Limb (tissue), 2 donors: ENCODE data around the gene PSPH.

Source experiments
- DNase-seq, 2 donors: peaks; one replicate each; pipeline ENCODE4 v3.0.0-alpha.2; 2016; ENCODE audit errors: extremely low spot score in 2 of 2

Gene PSPH

DNA sequence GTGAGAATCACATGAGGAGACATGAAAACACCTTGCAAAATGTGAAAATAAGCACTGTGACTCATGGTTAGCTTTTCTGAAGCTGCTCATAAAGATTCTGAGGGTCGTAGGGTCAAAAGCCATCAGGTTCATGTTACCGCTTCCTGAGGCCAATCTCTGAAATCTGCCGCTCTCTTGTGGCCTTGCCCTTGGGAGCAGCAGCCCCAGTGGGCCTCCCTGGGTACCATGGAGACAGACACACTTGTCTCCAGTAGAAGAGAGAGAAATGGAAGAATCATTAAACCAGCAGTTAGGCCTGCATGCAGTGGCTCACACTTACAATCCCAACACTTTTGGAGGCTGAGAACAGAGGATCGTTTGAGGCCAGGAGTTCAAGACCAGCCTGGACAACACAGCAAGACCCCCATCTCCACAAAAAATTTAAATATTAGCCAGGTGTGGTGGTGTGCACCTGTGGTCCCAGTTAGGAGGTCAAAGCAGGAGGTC lies 44.0 kb downstream of the PSPH start:
- no peak for DNase-seq

DNA sequence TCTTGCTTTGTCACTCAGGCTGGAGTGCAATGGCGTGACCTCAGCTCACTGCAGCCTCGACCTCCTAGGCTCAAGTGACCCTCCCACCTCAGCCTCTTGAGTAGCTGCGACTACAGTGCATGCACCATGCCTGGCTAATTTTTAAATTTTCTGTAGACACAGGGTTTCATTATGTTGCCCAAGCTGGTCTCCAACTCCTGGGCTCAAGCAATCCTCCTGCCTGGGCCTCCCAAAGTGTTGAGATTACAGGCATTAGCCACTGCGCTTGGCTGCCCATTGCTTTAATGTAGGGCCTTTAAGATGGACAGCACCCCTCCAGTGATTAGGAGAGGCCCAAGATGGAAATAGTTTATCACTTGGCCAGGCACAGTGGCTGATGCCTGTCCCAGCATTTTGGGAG lies 47.5 kb downstream of the PSPH start:
- DNase-seq = no peak

DNA sequence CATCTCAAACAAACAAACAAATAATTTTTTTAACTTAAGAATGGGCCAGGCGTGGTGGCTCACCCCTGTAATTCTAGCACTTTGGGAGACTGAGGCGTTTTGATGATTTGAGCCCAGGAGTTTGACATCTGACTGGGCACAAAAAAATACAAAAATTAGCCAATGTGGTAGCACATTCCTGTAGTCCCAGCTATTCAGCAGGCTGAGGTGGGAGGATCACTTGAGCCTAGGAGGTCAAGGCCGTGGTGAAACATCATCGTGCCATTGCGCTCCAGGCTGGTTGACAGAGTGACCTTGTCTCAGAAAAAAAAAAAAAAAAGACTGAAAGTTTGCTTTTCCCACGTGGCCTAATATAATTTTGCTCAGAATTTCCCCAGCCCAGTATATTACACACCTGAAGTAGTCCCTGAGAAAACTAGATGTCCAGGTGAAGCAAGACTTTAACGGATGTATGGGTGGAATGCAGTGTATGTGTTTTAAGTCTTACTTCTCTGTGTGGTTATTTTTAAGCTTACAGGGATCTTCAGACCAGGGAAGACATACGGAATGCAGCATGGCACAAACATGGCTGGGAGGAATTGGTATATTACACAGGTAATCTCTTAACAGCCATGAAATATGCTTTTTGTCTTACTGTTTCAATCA lies 54.3 kb downstream of the PSPH start:
- no peak for DNase-seq

DNA sequence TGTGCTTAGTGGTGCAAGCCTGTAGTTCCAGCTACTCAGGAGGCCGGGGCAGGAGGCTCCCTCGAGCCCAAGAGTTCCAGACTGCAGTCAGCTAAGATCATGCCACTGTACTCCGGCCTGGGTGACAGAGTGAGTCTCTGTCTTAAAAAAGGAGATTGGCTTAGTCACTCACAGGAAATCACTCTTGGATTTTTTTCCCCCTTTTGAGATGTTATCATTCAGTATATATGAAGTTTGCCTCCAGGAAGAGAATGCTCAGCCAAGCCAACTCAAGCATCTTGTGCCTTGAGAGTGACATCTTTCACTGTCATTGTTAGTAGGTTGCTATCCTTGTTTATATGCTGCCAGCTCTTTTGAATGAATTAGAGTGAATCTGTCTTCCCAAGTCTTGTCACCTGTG lies 58.9 kb downstream of the PSPH start:
- no peak for DNase-seq

DNA sequence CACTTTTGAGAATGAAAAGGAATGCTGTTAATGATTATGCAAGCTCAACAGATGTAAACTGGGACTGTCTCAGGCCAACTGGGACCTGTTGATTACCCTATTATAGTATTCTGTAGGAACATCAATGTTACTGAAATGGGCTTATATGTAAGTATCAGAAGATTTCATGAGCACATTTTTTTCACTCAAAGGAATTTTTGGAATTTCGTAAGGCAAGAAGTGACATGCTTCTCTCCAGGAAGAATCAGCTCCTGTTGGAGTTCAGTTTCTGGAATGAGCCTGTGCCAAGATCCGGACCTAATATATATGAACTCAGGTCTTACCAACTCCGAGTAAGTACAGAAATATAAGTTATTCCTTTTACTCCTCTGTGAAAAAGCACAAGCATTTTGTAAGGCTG lies 67.7 kb downstream of the PSPH start:
- DNase-seq = no peak

DNA sequence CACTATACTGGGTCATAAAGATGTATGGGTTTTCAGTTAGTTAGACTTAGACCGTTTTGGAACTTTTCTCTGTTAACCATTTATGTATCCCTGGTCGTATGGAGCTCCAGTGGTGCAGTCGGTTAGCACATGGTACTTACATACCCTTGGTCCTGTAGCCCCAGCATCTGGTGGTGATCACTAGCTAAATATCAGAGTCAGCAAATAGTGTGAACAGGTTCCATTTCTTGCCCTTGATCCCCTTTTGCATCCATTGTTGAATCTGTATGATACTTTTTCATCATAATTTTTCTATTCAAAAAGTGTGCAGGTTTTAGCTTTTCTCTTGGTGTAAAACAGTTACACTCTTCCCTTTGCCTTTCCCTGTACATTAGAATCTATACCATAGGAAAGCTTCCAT lies 71.0 kb downstream of the PSPH start:
- no peak for DNase-seq

DNA sequence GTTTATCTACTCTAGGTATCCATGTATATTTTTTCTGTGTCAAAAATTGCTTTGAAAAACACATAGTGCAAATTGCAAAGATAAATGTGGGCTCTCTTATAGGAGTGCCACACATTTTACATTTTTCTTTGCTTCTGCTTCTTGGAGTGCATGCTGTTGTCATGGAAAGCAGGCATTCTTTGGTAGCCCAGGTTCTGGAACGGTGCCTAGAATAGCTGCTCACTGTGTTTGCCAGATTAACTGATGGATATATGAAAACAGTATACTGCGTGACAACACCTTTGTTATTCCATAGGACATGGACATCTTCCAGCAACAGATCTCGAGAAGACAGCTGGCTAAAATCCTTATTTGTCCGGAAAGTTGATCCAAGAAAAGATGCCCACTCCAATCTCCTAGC lies 73.4 kb downstream of the PSPH start:
- peak in 1 of 2 donors; percentile 23 for DNase-seq

DNA sequence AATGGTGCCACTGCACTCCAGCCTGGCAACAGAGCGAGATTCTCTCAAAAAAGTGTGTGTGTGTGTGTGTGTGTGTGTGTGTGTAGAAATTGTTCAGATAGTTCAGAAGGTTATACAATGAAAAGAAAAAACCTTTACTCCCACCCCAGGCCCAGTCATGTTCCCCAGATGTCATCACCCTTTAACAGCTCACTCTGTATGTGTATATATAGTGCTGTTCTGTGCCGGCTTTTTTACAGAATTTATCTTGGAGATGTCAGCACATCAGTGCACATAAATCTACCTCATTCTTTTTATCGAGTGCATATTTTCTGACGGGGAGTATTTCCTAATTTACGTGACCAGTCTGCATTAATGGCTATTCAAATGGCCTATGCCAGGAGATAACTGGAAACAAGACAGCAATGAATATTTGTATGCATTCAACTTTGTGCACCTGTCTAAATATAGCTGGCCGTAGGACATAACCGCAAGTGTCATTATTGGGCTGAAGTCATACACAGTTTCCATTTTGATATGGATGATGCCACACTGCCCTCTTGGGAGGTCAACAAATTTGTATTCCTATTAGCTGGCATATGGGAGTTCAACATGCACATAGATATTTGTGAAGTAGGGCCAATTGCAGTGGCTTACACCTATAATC lies 75.1 kb downstream of the PSPH start:
- DNase-seq = no peak

DNA sequence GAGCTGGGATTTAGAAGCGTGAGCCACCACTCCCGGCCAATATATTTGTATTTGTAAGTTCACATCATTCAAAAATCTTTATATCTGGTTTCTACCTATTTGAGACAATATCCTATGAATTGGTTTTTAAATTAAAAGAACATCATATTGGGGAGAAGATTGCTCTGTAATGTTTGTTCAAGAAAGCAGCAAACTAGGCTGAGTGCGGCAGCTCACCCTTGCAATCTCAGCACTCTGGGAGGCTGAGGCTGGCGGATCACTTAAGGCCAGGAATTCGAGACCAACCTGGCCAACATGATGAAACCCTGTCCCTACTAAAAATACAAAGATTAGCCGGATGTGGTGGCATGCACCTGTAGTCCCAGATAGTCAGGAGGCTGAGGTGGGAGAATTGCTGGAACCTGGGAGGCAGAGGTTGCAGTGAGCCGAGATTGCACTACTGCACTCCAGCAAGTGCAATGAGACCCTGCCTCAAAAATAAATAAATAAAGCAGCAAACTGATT lies 77.4 kb downstream of the PSPH start:
- no peak for DNase-seq

DNA sequence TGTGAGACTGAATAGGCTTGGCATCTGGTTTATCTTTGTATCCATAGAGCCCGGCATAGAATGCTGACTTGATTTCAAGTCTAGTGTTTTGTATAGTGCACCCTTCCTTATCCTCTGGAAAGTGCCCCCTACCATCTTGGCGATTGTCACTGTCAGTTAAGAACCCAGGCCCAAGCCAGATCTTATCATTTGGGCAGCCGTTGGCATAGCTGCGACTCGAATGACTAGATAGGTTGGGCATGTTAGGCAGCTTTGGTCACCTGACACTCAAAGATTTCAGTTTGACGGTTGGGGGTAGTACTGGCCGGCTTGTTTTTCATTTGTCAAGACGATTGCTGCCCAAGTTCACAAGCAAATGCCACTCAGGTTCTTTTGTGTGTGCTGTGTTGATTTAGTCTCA lies 80.3 kb downstream of the PSPH start:
- no peak for DNase-seq

DNA sequence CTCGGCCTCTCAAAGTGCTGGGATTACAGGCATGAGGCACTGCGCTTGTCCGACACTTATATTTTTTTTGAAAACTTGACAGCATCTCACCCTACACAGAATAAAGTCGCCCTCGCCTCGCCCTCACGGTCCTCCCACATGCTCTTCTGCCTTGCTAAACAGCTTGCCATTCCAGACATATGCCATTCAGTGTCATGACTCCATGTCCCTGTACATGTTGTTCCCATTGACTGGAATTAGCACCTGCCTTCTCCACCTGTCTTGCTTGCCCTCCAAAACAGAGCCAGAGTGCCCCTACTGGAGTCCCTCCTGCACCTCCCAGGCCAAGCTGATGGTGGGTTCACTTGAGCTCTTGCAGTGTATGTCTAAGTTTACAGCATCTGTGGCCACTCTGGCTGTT lies 80.7 kb downstream of the PSPH start:
- DNase-seq = no peak

DNA sequence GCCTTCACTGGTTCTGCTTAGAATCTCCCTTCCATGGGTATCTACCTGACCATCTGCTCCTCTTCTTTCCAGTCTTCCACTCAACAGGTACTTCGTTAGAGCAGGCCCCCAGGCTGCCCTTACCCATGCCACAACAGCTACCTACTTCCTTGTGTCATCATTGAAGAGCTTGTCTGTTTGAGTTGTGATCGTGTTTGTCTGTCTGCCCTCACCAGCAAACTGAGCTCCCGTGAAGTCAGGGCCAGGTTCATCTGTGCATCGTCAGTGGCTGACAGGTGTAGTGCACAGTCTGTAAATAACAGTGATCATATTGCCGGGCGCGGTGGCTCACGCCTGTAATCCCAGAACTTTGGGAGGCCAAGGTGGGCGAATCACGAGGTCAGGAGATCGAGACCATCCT lies 81.9 kb downstream of the PSPH start:
- DNase-seq = no peak

DNA sequence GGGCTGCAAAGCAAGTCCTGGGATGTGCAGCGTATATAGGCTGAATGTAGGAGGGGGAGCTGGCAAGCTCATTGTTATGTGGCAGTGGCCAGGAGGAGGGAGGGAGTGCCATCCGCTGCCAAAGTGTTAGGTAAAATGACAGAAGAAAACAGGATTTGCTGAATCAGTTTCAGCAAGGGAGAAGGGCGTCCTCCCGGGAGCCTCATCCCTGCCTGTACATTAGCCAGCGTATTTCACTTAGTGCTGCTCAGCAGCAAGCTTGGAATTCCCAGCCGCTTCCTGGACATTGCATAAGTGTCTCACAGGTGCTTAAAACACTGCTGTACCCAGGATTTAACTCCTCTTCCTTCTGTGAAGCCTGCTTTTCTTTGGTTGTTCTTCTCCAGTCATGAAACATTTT lies 84.4 kb downstream of the PSPH start:
- no peak for DNase-seq

DNA sequence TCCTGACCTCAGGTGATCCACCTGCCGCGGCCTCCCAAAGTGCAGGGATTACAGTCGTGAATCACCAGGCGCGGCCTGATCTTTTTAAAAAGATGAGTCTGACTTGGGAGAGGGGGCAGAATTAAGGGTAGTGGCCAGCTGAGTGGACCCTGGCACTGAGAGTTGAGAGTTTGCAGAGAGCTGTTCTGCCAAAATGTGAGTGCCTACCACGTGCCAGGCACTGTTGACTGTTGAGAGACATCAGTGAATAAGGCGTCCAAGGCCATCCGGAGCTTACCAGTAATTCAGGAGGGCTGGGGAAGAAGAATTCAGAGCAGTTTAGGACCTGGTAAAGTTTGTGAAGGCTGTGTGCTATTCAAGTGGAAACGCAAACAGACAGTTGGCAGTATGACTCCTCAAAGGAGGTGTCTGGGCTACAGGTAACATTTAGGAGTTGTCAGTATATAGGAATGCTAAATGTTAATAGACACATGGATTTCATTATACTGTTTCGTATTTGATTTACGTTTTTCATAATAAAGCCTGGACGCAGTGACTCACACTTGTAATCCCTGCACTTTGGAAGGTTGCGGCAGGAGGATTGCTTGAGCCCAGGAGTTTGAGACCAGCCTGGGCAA lies 85.3 kb downstream of the PSPH start:
- DNase-seq = no peak

DNA sequence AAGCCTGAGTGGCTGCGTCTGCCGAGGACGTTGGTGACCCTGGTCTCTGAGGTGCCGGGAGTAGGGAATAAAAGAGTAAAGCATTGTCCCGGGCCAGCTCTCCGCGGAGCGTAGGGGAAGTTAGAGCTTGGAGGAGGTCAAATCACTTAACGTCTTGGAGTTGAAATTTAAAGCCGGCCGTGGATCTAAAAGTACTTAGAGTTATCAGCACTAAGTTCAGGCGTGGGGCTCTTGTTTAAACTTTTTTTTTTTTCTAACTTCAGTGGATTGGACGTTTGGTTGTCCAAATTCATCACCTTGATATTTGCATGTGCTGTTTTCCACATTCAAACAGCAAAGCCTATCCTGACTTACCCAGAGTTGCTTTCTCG lies 86.2 kb downstream of the PSPH start:
- no peak for DNase-seq

DNA sequence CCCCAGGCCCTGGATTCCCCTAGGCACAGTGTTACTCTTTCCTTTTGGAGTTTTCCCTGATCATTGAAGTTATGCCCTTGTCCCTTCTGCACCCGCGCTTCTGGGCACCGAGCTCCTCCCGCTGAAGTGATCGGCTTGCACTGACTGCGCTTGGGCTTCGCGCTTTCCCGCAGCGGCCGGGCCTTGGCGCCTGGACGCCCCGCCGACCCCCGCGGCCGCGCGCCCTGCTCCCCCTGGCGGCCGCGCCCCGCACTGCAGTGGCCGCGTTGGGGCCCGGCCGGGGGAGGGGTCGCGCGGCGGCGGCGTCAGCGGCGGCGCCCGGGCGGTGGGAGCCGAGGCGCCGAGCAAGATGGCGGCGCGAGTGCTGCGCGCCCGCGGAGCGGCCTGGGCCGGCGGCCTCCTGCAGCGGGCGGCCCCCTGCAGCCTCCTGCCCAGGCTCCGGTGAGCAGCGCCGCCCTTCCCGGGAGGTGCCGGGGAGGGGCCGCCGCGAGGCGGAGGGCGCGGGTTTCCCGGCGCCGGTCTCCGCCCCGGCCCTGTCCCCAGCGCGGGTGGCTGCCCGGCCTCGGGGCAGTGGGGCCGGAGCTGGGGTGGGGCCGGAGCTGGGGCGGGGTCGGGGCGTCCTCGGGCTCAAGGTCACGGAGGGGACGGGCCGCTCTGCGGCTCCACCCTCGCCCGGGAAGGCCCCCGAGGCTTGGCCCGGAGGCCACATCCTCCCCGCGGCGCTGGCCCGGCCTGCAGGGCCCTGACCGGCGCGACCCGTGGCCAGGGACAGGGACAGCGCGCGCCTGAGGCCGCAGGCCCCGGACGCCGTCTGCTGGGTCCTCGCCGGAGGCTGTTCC lies 86.8 kb downstream of the PSPH start, which contains the start of gene NIPSNAP2:
Gene NIPSNAP2, plus strand, starts transcription at position 325 of the 839 bp plus-strand sequence. Its CDS starts 25 bp downstream, at position 350.
- peak; percentile 65 to 84 for DNase-seq

DNA sequence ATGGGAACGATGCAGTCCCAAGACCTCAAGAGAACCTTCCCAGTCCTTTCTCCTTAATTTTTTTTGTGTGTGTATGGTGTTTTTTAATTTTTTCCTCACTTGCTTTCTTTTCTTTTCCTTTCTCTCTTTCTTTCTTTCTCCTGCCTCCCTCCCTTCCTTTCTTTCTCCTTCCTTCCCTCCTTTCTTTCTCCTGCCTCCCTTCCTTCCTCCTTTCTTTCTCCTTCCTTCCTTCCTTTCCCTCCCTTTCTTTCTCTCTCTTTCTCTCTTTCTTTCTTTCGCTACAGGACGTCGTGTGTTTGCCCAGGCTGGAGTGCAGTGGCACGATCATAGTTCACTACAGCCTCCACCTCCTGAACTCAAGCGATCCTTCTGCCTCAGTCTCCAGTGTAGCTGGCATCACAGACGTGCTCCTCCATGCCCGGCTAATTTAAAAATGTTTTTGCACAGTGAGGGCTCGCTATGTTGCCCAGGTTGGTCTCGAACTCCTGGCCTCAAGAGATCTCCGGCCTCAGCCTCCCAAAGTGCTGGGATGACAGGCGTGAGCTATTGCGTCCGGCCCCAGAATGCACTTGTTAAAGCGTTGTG lies 87.6 kb downstream of the PSPH start:
- DNase-seq = no peak

DNA sequence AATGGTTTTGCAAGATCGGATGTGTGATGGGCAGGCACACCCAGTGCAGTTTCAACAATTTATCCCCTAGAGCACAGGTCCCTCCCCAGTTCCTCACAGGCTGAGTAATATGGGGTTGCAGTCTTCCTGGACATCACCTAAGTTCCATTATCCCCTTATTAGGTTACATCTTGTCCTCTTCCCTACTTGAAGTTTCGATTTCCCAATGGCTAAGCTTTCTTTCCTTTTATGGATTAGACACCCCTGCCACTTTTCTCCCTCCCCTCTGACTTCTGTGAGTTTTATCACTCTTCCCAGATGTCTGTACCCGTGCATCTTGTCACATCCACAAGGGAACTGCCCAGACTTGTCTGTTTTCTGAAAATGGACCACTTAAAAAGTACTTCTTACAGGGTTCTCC lies 89.2 kb downstream of the PSPH start:
- no peak for DNase-seq
